ENCODE measurements around the gene GTF3A.

The GTF3A gene

DNA sequence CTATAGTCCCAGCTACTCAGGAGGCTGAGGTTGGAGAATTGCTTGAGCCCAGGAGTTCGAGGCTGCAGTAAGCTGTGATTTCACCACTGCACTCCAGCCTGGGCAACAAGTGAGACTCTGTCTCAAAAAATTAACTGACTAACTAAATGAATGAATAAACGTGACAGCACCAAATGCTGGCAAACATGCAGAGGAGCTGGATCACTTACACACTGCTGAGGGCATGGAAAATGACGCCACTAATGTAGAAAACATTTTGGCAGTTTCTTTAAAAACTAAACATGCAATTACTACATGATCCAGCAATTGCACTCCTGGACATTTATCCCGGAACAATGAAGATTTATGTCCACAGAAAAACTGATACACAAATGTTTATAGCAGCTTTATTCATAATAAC lies 31.3 kb upstream of the GTF3A start:
- no peaks in the 10 kb centered on the region for H3K9me3 ChIP-seq (ENCODE audit: control insufficient read depth, insufficient read depth, low read depth, low read length)
- POLR2A ChIA-PET = no interaction called here
- TF ChIP-seq ZNF747 (tag by site-specific recombination; IDR thresholded peaks at IDR 0.05) (no peak), ZNF140 (tag by site-specific recombination; IDR thresholded peaks at IDR 0.05) (no peak), ZNF777 (tag by site-specific recombination; IDR thresholded peaks at IDR 0.05; ENCODE audit: borderline replicate concordance) (no peak), ZNF707 (tag by site-specific recombination; IDR thresholded peaks at IDR 0.05) (no peak), ZNF48 (tag by site-specific recombination; IDR thresholded peaks at IDR 0.05) (no peak)
- TF ChIP-seq, protein P1, sequence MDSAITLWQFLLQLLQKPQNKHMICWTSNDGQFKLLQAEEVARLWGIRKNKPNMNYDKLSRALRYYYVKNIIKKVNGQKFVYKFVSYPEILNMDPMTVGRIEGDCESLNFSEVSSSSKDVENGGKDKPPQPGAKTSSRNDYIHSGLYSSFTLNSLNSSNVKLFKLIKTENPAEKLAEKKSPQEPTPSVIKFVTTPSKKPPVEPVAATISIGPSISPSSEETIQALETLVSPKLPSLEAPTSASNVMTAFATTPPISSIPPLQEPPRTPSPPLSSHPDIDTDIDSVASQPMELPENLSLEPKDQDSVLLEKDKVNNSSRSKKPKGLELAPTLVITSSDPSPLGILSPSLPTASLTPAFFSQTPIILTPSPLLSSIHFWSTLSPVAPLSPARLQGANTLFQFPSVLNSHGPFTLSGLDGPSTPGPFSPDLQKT (IDR thresholded peaks at IDR 0.05; ENCODE audit: borderline replicate concordance, low read depth, low read length) = no peak
- CTCF ChIA-PET = no interaction called here
- H3K4me3 ChIP-seq (ENCODE audit: low read depth, low read length) = no peak overlapping the region
- no peaks in the 10 kb centered on the region for H3K36me3 ChIP-seq (ENCODE audit: control insufficient read depth in 2 of 2, insufficient read depth in 1 of 2, low read length in 2 of 2)
- no peak overlapping the region for H3K27ac ChIP-seq (ENCODE audit: extremely low read depth, low read depth, low read length)
- no peaks in the 10 kb centered on the region for H3K4me1 ChIP-seq (ENCODE audit: control insufficient read depth, insufficient read depth, low read length)

- Histone ChIP-seq H3K4me3 (ENCODE audit: low read depth, low read length) (no peak overlapping the region), H3K36me3 (ENCODE audit: control insufficient read depth in 2 of 2, insufficient read depth in 1 of 2, low read length in 2 of 2) (no peaks in the 10 kb centered on the region), H3K9me3 (ENCODE audit: control insufficient read depth, insufficient read depth, low read depth, low read length) (no peaks in the 10 kb centered on the region), H3K27ac (ENCODE audit: extremely low read depth, low read depth, low read length) (no peak overlapping the region), H3K4me1 (ENCODE audit: control insufficient read depth, insufficient read depth, low read length) (no peaks in the 10 kb centered on the region)
- TF ChIP-seq ZNF670 (tag by site-specific recombination; IDR thresholded peaks at IDR 0.05; ENCODE audit: low read depth) (no peak), ZNF843 (tag by site-specific recombination; IDR thresholded peaks at IDR 0.05) (no peak), GLIS1 (tag by site-specific recombination; IDR thresholded peaks at IDR 0.05) (peak; percentile 45)
- POLR2A ChIA-PET = no interaction called here
- CTCF ChIA-PET = interaction anchor here (0.5 to 0.7 kb wide), 2 partner anchors 11 to 16 kb away, joined by 3 read pairs; no protein-coding TSS in a partner anchor
Measured at GRCh38 chr13:27395007-27395510, 29.4 kb upstream of the GTF3A start.

DNA sequence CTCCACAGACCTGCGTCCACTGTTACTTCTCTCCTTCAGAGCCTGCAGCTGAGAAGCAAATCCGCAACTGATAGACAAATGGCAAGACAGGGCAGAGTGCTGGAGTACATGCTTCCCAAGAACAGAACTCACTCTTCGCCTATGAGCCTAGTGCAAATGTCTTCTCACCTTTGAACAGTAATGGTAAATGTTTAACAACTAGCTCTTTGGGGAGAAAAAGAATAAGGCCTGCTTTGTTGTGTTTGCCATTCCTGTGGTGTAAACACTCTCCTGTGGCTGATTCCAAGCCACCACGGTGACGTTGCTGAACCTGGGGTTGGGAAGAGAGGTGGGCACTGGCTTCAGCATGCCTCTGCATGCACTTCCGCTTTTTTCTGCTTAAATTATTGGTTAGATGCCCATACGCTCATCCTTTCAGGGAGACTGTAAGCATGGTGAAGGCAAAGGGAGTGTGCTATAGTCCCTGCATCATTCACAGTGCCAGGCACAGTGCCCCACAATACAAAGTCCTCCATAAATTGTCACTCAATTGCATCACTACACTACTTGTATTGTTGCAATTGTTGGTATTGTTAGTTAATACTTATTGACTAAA lies 28.1 kb upstream of the GTF3A start:
- Histone ChIP-seq H3K36me3 (ENCODE audit: control insufficient read depth in 2 of 2, insufficient read depth in 1 of 2, low read length in 2 of 2) (no peaks in the 10 kb centered on the region), H3K9me3 (ENCODE audit: control insufficient read depth, insufficient read depth, low read depth, low read length) (no peaks in the 10 kb centered on the region), H3K4me1 (ENCODE audit: control insufficient read depth, insufficient read depth, low read length) (no peaks in the 10 kb centered on the region), H3K27ac (ENCODE audit: extremely low read depth, low read depth, low read length) (no peak overlapping the region), H3K4me3 (ENCODE audit: low read depth, low read length) (no peak overlapping the region)
- CTCF ChIA-PET = interaction anchor here (0.6 kb wide), 1 partner anchor 574 kb away, joined by 3 read pairs; no protein-coding TSS in a partner anchor
- POLR2A ChIA-PET = no interaction called here
- TF ChIP-seq SP2 (tag by site-specific recombination; IDR thresholded peaks at IDR 0.05) = no peak
- no peak for TF ChIP-seq ZNF585B (tag by site-specific recombination; IDR thresholded peaks at IDR 0.05)
- TF ChIP-seq WT1 (tag by site-specific recombination; IDR thresholded peaks at IDR 0.05) = no peak
- no peak for TF ChIP-seq KLF8 (tag by site-specific recombination; IDR thresholded peaks at IDR 0.05)
- TF ChIP-seq MZF1 (tag by site-specific recombination; IDR thresholded peaks at IDR 0.05; ENCODE audit: borderline replicate concordance) = no peak
- no peak for TF ChIP-seq ZNF184 (tag by site-specific recombination; IDR thresholded peaks at IDR 0.05)
- no peak for TF ChIP-seq ZNF626 (tag by site-specific recombination; IDR thresholded peaks at IDR 0.05)
- no peak for TF ChIP-seq ZNF677 (tag by site-specific recombination; IDR thresholded peaks at IDR 0.05)
- TF ChIP-seq, protein P2, sequence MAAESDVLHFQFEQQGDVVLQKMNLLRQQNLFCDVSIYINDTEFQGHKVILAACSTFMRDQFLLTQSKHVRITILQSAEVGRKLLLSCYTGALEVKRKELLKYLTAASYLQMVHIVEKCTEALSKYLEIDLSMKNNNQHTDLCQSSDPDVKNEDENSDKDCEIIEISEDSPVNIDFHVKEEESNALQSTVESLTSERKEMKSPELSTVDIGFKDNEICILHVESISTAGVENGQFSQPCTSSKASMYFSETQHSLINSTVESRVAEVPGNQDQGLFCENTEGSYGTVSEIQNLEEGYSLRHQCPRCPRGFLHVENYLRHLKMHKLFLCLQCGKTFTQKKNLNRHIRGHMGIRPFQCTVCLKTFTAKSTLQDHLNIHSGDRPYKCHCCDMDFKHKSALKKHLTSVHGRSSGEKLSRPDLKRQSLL (tag by site-specific recombination; IDR thresholded peaks at IDR 0.05) = no peak
- TF ChIP-seq, protein P3, sequence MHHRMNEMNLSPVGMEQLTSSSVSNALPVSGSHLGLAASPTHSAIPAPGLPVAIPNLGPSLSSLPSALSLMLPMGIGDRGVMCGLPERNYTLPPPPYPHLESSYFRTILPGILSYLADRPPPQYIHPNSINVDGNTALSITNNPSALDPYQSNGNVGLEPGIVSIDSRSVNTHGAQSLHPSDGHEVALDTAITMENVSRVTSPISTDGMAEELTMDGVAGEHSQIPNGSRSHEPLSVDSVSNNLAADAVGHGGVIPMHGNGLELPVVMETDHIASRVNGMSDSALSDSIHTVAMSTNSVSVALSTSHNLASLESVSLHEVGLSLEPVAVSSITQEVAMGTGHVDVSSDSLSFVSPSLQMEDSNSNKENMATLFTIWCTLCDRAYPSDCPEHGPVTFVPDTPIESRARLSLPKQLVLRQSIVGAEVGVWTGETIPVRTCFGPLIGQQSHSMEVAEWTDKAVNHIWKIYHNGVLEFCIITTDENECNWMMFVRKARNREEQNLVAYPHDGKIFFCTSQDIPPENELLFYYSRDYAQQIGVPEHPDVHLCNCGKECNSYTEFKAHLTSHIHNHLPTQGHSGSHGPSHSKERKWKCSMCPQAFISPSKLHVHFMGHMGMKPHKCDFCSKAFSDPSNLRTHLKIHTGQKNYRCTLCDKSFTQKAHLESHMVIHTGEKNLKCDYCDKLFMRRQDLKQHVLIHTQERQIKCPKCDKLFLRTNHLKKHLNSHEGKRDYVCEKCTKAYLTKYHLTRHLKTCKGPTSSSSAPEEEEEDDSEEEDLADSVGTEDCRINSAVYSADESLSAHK (tag by site-specific recombination; IDR thresholded peaks at IDR 0.05) = no peak
- TF ChIP-seq GLI2 (tag by site-specific recombination; IDR thresholded peaks at IDR 0.05; ENCODE audit: borderline replicate concordance, low read depth) = no peak
- TF ChIP-seq ZFHX2 (tag by site-specific recombination; conservative IDR thresholded peaks at IDR 0.05) = no peak
- TF ChIP-seq BCL11A (tag by site-specific recombination; IDR thresholded peaks at IDR 0.05; ENCODE audit: low read depth) = no peak
- TF ChIP-seq TRIM28 (IDR thresholded peaks at IDR 0.05; ENCODE audit: borderline replicate concordance, low read length) = no peak
- no peak for TF ChIP-seq ZBTB17 (tag by site-specific recombination; IDR thresholded peaks at IDR 0.05)
- TF ChIP-seq, protein P4, sequence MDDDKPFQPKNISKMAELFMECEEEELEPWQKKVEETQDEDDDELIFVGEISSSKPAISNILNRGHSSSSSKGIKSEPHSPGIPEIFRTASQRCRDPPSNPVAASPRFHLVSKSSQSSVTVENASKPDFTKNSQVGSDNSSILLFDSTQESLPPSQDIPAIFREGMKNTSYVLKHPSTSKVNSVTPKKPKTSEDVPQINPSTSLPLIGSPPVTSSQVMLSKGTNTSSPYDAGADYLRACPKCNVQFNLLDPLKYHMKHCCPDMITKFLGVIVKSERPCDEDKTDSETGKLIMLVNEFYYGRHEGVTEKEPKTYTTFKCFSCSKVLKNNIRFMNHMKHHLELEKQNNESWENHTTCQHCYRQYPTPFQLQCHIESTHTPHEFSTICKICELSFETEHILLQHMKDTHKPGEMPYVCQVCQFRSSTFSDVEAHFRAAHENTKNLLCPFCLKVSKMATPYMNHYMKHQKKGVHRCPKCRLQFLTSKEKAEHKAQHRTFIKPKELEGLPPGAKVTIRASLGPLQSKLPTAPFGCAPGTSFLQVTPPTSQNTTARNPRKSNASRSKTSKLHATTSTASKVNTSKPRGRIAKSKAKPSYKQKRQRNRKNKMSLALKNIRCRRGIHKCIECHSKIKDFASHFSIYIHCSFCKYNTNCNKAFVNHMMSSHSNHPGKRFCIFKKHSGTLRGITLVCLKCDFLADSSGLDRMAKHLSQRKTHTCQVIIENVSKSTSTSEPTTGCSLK (tag by site-specific recombination; IDR thresholded peaks at IDR 0.05) = no peak
- TF ChIP-seq ZNF239 (tag by site-specific recombination; IDR thresholded peaks at IDR 0.05) = no peak
